Esophagus squamous epithelium (tissue), 4 donors: ENCODE data around the gene PNPLA2.

Source experiments
- CTCF ChIP-seq, 6 experiments: fragments of 450-650 bp in 4 of 6; fragments of 200-600 bp in 2 of 6; sonication (generic) in 2 of 6; IDR thresholded peaks; one replicate each; pipeline ENCODE4 v1.5.1; 2016 to 2019; ENCODE audit warnings: antibody characterized with exemption in 6 of 6, mild to moderate bottlenecking in 4 of 6, moderate library complexity in 4 of 6
- POLR2A ChIP-seq, 4 donors: fragments of 450-650 bp; IDR thresholded peaks; one replicate each; pipeline ENCODE4 v1.6.1; 2017; ENCODE audit warnings: antibody characterized with exemption in 4 of 4, mild to moderate bottlenecking in 4 of 4, moderate library complexity in 3 of 4

- TF ChIP-seq CTCF (IDR thresholded peaks at IDR 0.05) (no peak), POLR2A (IDR thresholded peaks at IDR 0.05) (no peak)
Observed at GRCh38 chr11:790721-791564, 27.8 kb upstream of the PNPLA2 start.
